Stimulated activated naive CD8-positive, alpha-beta T cell treated with anti-CD3 and anti-CD28 coated beads, Interleukin-15, Interleukin-2, amounts not matched to agents 100 U/mL and 50 U/mL, for 24 hours (primary cell): ENCODE results near the gene PXN.
"Not testable (repeated sequence)": the region's sequence is repeated elsewhere in the genome, so short reads cannot be mapped to it uniquely, and the experiment has no call there.

Experiments used
- ATAC-seq: fragments of 150-1000 bp; cut with Tn5 transposase; one replicate; pipeline ENCODE4 v1.10.0; 2021
- DNase-seq: peaks from one replicate; pipeline ENCODE4 v3.0.0; 2021

The PXN gene

GRCh38 chr12:120225852-120226640, 39.5 kb downstream of the PXN start:
- ATAC-seq (peak; percentile 4), DNase-seq (no peak)

- ATAC-seq (no peak), DNase-seq (no peak)
Observed at GRCh38 chr12:120225200-120225558, 40.4 kb downstream of the PXN start.

- ATAC-seq: no peak
- DNase-seq: no peak
Observed at GRCh38 chr12:120224304-120225199, 41.0 kb downstream of the PXN start.

GRCh38 chr12:120223458-120224303, 41.8 kb downstream of the PXN start:
- DNase-seq: no peak
- no peak for ATAC-seq

- ATAC-seq: no peak
Observed at GRCh38 chr12:120222288-120222832, 43.2 kb downstream of the PXN start.

GRCh38 chr12:120221576-120221900, 44.0 kb downstream of the PXN start:
- DNase-seq (no peak), ATAC-seq (no peak)

More at GRCh38 chr12:120222288-120222832, 43.2 kb downstream of the PXN start:
- no peak for DNase-seq

GRCh38 chr12:120220838-120221575, 44.5 kb downstream of the PXN start:
- ATAC-seq (no peak), DNase-seq (no peak)

- ATAC-seq (peak; percentile 13), DNase-seq (no peak)
Observed at GRCh38 chr12:120218680-120219606, 46.6 kb downstream of the PXN start.

GRCh38 chr12:120216742-120217605, 48.6 kb downstream of the PXN start:
- ATAC-seq (no peak), DNase-seq (no peak)

GRCh38 chr12:120215766-120216735, 49.5 kb downstream of the PXN start:
- ATAC-seq (no peak), DNase-seq (no peak)

GRCh38 chr12:120215357-120215735, 50.2 kb downstream of the PXN start:
- ATAC-seq (no peak), DNase-seq (no peak)

GRCh38 chr12:120214626-120215356, 50.7 kb downstream of the PXN start:
- ATAC-seq (no peak), DNase-seq (no peak)

- no peak for ATAC-seq
- DNase-seq: no peak
Observed at GRCh38 chr12:120213758-120214157, 51.8 kb downstream of the PXN start.

- DNase-seq, ATAC-seq: not testable (repeated sequence)
Observed at GRCh38 chr12:120213182-120213581, 52.3 kb downstream of the PXN start.

GRCh38 chr12:120212301-120212700, 53.2 kb downstream of the PXN start:
- no peak for ATAC-seq
- DNase-seq: no peak

GRCh38 chr12:120211904-120212283, 53.6 kb downstream of the PXN start:
- DNase-seq (no peak), ATAC-seq (no peak)

- no peak for DNase-seq
- ATAC-seq: no peak
Observed at GRCh38 chr12:120211243-120211903, 54.2 kb downstream of the PXN start.
